Anterior cingulate cortex (tissue), 58 donors: ENCODE measurements around the gene PEX6.

ENCODE experiments used
- DNase-seq, 58 donors: peaks; one replicate each; lab custom pipeline; 2025; lab: John Stamatoyannopoulos, UW

Gene PEX6

GRCh38 chr6:42938428-42938796, 40.6 kb downstream of the PEX6 start:
- DNase-seq, result no peak

GRCh38 chr6:42937548-42938427, 41.2 kb downstream of the PEX6 start:
- no peak for DNase-seq

GRCh38 chr6:42936398-42936797, 42.6 kb downstream of the PEX6 start:
- DNase-seq, result no peak

- DNase-seq, result no peak
These were observed 43.7 kb downstream of the PEX6 start for GRCh38 chr6:42935322-42935721.

GRCh38 chr6:42933205-42933604, 45.8 kb downstream of the PEX6 start:
- DNase-seq, result no peak

GRCh38 chr6:42932412-42932811, 46.6 kb downstream of the PEX6 start:
- no peak for DNase-seq

GRCh38 chr6:42929821-42930360, 49.1 kb downstream of the PEX6 start:
- DNase-seq, result peak in 23 of 58 donors; percentile 9 to 80 (median 52)

GRCh38 chr6:42928986-42929820, 49.8 kb downstream of the PEX6 start, which contains the start of gene CNPY3:
Gene CNPY3, plus strand, starts transcription at chr6:42929480. Its CDS starts 91 bp downstream, at chr6:42929571.
- peak; percentile 55 to 96 (median 90) for DNase-seq

- no peak for DNase-seq
These were observed 53.6 kb downstream of the PEX6 start for GRCh38 chr6:42925248-42925857.

- DNase-seq, result no peak
These were observed 55.3 kb downstream of the PEX6 start for GRCh38 chr6:42923666-42924065.

GRCh38 chr6:42921801-42922200, 57.2 kb downstream of the PEX6 start:
- no peak for DNase-seq

GRCh38 chr6:42916288-42916687, 62.7 kb downstream of the PEX6 start:
- DNase-seq, result no peak

- DNase-seq, result no peak
These were observed 63.2 kb downstream of the PEX6 start, which contains the start of gene PTCRA for GRCh38 chr6:42915732-42916131. Gene PTCRA, plus strand, starts transcription at chr6:42916053. Its CDS starts 17 bp downstream, at chr6:42916070.

GRCh38 chr6:42914546-42914945, 64.4 kb downstream of the PEX6 start:
- no peak for DNase-seq
